HPDE6-E6E7 (cell line): Measurements from ENCODE around the gene CELSR3.

ENCODE experiments used
- DNase-seq: peaks from one replicate; pipeline ENCODE4 v3.0.0; 2011; ENCODE audit warnings: missing footprints; ENCODE audit errors: extremely low spot score

CELSR3 gene

DNA sequence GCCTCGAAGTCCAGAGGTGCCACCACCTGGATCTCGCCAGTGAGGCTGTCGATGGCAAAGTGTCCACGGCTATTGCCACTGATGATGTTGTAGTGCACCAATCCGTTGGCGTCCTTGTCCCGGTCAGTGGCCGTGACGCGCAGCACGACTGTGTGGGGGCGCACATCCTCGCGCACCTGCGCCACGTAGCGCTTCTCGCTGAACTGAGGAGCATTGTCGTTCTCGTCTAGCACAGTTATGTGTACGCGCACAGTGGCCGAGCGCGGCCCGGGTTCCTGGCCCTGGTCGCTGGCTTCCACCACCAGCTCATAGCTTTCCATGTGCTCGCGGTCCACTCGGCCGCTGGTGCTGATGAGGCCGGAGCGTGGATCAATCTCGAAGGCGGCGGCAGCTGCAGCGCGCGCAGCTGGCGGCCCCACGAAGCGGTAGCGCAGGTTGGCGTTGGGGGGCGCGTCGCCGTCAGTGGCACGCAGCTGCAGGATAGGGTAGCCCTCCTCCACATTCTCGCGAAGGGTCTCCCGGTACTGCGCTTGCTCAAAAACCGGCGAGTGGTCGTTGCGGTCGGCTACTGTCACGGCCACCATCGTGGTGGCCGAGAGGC lies 1.8 kb downstream of the CELSR3 start:
- no peak for DNase-seq

DNA sequence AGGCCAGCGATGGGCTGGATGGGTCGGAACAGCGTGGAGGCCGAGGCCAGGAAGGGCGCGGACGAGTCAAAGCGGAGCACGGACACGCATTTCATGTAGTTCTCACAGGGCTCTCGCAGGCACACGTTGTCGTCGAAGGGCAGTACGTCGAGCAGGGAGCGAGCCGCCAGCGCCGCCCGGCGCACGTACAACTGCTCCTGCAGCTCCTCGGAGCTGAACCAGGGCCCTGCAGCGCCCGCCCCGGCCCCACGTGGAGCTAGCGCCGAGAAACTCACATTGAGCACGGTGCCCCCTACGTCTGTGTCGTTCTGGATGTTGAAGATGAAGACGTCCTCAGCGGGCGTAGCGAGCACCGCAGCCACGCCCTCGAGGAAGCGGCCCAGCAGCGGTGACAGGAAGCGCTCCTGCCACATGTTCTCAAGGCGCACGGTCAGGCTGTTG lies 5.8 kb downstream of the CELSR3 start:
- no peak for DNase-seq

DNA sequence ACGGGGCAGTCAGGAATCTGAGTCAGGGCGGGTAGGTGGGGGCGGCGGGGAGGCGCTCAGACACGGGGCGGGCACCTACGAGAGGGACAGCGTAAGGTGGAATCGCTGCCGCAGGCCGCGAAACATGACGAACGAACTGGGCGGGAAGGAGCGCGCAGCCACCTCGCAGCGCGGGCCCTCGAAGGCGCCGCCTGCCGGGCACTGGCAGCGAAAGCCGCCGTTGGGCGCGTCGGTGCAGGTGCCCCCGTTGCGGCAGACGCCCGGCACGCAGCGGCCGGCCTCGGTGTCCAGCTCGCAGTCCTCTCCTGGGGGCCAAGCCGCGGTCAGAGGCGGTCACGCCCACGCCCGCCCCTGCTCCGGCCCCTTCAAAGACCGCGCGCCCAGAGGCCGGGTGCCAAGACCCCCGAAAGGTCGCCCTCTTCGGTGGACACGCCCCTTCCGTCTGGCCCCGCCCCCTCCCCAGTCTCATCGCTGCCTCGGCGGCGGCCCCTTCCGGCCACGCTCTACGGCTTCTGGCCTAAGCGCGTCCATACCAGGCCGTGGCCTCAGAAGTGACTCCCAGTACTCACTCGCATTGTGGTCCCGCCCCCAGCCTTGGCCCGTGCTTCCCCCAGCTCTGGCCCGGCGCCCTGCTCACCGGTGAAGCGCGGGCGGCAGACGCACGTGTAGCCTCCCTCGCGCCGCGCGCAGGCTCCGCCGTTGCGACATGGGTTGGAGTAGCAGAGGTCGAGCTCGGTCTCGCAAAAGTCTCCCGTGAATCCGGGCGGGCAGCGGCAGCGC lies 6.4 kb downstream of the CELSR3 start:
- DNase-seq, result peak; percentile 60

DNA sequence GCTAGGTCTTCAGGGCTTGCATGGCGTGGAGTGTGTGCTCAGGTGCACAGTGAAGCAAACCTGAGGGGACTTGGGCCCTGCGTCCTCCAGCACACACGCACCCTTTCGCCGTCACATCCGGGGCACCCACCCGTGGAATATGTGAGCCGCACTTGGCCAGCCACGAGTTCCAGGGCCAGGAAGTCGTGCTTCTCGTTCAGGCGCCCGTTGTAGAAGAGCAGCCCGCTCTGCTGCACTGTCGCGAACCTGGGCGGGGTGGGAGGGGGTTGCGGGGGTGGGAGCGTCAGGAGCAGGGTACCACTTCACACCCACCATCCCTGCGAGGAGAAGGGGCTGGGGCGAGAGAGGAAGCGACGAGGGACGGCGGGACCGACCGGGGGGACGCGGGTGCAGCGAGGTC lies 7.1 kb downstream of the CELSR3 start:
- DNase-seq, result no peak

DNA sequence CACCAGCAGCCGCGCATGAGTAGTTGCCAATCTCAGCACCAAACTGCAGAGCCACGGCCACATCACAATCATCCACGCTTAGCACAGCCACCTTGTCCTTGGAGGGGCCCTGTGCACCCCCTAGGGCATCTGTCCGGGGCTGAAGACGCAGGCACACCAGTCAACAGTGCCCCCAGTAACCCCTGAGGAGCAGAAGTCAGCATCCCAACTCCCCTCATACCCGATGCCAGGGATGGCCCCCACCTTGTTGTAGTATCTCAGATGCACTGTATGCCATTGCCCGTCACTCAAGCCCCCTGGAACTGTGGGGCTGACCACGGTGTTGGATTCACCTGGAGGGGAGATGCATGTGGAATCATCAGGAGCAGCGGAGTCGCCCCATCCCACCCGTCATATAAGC lies 7.6 kb downstream of the CELSR3 start:
- no peak for DNase-seq

DNA sequence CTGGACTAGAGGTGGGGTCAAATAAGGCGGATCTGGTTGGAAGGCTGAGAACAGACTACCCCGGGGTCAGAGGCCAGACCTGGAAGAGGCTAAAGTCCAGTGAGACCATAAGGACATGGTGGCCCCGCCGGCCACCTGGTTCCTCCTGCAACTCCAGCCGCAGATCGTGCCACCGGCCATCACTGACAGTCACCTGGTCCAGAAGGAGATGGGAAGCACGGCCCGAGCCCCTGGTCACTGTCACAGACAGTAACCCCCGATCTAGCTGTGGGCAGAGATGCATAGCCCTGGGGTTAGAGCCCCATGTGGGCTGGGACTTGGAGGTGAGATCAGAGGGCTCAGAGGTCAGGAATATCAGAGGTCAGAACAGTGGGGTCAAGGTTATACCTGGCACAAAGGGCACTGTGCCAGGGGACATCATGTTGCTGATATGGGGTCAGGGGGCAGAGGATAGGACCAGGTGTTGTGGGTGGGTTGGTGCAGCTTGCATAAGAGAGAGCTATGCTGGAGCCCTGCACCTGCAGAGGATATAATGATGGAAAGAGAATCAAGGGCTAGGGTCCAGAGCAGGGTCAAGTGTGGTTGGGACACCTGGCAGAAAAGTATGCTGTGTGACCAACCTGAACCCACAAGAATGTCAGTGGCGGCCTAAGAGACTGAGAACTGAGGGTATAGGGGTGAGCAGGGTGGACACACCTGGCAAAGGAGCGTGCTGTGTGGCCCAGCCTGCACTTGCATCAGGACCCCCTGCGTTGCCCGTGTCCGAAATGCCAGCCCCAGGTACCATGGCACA lies 9.6 kb downstream of the CELSR3 start:
- no peak for DNase-seq

DNA sequence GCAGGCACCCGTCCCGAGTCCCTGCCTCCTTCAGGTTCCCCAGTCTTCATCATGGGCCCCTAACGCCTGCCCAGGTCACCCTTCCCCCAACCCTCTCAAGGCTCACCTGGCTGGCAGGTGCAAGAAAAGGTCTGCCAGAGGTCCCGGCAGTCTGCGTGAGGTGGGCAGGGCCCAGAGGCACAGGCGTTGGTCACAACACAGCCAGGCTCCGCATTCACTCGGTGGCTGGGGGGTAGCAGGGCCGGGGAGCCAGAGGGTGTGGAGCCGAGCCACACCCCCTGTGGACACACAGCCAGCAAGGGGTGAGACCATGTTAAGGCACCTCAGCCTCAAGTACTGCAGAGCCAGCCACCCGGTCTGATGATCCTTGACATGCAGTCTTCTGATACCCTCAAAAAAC lies 10.9 kb downstream of the CELSR3 start:
- DNase-seq, result no peak

DNA sequence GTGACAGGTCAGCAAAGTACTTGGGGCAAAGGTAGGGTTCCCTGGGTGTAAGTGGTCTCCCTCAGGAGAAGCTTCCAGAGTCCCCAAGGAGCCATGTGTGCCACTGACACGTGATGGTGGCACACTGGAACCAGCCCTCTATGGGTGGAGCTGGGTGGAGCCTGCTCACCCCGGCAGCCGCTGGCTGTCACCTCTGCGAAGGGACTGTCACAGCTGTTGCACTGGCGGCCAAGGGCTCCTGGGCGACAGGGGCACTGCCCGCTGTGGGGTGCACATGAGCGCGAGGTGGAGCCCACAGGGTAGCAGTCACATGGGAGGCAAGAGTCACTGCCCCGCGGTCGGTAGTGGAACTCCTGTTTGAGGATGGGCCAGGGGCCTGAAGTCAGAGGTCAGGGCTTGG lies 12.0 kb downstream of the CELSR3 start:
- DNase-seq, result no peak

DNA sequence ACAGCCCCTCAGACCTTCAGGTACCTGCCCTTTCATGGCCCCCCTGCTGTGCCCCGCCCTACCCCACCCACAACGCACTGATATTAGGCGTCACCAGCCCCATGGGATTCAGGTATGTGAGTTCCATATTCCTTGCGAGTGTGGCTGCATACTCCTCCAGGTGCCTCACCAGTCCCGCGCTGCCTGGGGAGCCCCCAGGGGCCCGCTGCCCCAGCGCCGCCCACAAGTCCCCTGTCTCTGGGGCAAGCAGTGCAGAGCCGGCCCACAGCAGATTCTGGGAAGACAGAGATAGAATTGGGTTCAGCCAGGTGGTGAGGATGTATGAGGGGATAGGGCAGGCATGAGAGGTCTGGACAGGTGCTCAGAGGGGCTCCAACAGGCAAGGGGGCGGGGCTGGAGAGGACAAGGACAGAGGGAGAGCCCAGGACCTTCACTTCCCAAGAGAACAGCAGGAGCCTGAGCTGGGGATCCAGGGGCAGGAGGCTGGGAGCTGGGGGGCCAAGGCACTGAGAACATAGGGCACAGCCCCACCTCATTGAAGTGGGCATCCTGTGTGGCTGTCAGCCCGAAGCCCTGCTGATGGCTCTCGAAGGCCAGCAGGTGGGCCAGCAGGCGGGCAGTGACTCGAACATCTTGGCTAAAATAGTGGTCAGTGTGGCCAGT lies 14.4 kb downstream of the CELSR3 start:
- no peak for DNase-seq

DNA sequence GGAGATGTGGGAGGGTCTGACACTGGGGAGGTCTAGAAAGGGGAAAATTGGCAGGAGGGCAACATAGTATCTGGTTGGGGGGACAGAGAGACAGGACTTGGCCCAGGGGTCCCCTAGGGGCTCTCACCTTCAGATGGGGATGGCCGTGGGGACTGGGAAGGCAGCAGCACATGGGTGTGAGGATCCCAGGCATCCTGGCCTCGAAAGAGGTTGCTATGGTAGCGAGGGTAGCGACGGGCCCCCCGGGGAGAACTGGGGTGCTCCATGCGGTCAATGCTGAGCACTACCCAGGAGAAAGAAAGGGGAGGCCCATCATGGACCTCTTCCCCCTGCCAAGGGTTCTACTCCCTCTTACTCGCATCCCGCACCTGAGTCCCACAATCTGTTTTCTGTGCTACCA lies 15.0 kb downstream of the CELSR3 start:
- DNase-seq, result no peak

DNA sequence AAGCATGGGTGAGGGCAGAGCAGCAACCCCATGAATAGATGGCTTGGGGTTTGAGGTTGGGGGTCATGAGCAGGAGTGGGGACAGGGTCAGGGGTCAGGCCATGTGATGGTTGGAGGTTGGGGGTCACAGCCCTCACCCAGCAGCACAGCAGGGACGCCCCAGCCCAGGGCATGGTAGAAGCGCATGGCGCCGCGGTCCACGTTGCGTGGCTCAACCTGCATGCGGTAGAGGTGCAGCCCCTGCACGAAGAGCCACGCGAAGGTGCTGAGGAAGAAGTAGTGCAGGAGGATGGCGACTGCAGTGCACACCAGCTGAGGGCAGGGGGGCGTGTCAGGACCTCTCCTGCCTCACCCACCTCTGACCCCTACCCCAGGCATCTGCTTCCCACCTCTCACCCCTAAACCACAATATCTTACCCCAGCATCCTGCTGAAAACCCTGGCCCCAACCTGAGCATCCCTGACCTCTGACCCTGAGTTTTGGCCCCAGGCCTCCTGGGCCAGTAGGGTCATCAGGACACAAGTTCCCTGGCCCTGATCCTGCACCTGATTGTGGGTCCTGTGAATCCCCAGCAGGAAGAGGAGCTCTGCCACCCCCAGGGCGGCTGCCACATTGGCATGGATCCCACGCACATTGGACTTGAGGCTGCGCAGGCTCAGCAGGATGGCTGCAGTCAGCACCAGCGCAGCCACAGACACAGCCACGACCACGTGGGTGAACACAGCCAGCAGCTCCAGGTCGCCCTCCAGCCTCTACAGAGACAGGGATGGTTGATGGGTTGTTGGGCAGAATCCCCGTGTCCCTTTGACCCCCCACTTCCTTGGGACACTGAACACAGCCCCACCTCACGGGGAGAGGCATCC lies 17.6 kb downstream of the CELSR3 start:
- DNase-seq, result no peak

DNA sequence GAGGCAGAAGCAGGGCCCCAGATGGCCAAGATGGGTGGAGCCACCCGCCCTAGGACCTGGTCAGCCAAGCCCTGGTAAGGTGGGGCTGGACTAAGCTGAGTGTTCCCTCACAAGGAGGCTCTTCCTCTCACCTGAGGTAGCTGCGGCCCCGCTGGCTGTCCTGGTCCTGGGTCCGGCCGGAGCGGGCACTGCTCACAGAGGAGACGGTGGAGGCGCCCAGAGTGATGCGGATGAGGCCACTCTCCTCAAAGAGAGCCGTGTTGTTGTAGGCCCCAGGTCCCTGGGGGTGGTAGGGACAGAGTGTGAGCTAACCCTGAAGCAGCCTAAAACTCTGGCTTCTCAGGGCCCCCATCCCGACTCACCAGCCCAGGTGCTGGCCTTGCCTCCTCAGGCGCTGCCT lies 20.1 kb downstream of the CELSR3 start:
- no peak for DNase-seq

DNA sequence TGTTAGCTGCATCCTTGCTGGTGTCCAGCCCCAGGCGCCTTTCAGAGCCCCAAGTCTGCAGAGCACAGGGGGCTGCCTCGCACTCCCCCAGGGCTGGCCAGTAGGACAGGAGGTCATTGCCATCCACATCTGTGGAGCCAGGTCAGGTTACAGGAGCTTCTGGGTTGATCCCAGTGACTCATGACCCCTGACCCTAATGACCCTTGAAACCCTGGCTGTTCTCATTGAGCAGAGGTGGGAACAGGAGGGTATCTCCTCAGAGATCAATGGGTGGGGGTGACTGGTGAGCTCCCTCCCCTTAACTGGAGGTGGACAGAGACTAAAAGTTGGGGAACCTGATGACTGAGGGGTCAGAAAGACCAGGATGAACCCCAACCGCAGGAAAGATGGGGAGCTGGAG lies 21.3 kb downstream of the CELSR3 start:
- no peak for DNase-seq

DNA sequence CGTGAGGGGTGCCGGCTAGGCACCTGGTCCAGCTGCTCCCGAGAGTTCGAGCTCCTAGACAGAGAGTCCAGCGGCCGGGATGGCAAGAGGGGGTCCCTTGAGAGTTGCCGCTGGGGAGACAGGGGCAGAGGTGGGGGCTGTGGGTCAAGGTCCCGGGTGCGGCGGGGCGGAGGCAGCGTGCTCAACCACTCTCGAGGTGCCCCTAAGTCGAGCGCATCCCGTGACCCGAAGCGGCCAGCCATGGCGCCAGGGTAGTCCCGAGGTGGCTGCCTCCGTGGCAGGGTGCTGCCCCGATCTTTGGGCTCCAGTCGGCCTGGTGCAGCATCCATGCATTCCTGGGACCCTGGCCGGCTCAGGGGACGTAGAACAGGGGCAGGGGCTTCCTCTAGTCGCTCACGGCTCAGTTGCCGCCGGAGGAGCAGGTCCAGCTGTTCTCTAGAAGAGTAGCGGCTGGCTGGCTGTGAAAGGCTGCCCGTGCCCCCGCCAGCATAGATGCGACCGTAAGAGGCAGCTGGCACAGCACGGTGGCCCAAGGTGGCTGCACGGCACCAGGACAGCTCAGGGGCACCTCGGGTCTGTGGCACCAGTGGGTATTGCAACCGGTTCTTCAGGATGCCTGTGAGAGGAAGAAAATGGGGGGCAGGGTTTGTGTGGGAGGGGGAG lies 22.6 kb downstream of the CELSR3 start:
- no peak for DNase-seq

DNA sequence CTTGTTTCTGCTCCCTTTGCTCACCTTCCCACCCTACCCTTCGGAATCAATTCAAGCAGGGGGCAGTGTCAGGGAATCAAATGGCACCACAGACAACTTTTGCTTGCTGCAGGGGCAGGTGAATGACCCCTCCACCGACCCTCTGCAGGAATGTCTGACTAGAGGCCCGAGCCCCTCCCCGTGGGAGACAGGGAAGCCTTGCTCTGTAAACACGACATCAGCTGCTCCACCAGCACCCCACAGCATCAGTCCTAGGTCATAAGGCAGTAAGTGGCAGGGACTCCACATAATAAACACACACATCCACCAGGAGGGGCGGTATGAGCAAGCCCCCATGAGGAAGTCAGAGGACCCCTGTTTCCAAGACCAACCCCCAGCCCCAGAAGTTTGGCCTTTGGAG lies 25.4 kb downstream of the CELSR3 start:
- DNase-seq, result no peak

DNA sequence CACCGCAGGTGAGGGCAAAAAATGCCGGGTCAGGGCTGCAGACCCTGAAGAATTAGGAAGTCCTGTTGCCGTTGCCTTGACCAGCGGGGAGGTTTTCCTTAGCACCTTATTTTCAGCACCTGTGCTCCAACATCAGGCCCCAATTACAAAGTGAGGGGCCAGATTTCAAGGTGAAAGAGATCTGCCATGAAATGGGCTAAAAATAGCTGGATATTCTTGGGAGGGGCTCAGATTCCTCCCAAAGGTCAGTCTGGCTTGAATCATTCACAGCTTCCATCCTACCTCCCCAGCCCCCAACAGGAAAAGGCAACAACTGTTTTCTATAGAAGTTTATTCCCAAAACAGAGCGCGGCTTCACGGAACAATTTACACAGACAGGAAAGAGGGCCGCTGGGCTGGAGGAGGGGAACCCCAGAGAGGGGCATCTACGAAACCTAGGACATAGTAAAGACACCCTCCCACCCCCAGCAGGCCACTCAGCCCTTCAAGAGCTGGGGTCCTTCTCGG lies 26.5 kb downstream of the CELSR3 start:
- no peak for DNase-seq

DNA sequence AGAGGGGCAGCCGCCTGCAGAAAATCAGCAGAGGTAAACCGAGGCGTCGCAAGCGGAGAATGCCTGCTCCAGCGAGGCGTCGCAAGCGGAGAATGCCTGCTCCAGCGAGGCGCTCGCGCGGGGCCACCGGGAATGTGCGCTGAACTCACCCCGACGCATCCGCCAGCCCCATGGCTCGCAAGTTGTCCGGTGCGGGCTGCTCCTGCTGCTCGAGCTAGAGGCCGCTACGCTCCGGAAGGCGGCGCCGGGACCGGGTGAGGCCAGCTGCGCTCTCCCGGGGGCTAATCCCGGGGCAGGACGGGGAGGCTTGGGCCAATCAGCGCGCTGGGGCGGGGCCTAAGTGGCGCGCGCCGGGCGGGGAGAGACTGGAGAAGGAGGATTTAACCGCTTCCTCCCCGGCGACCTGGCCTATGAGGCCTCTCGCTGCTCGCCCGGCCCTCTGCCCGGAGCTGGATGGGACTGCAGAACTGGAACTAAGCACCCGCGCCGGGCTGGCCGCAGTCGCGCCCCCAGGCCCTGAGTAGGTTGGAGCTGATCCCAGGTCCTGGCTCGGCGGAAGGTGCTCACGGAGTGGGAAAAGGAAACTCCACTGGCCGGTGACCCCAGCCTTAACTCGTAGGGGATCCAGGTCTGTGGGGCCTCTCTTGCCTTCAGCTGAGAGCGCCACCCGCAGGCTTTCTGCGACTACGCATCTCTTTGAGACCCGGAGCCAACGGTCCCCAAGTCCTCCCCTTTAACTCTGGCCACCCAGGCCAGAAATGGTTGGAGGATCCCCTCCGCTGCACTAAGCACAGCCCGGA lies 27.3 kb downstream of the CELSR3 start, which contains the start of gene SLC26A6:
Gene SLC26A6, minus strand, starts transcription at position 240 of the 800 bp plus-strand sequence. Its CDS starts 68 bp downstream, at position 172.
- peak; percentile 86 for DNase-seq

DNA sequence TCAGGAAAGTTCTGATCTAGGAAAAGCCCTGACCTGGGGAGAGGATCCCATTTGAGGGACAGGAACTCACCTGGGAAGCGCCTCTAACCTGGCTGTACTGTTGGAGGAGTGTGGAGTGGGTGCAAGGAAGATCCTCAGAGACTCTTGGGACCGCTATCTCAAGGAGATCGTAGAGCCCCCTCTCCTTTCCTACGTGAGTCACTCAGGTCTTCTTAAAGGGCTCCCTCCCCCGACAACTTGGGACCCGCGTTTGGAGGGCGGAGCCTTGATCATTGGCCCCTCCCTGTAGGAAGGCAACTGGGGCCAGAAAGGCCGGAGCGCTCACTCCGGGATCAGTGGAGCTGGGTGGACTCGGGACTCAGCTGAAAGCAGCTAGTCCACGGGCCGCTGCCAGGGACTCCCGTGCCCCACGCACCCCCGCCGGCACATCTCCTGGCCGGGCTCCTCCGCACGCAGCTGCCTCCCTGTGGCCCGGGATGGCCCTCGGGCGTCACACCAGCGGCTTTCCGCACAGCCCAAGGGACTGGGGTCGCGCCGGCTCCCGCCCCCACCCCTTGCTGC lies 27.9 kb downstream of the CELSR3 start:
- no peak for DNase-seq

DNA sequence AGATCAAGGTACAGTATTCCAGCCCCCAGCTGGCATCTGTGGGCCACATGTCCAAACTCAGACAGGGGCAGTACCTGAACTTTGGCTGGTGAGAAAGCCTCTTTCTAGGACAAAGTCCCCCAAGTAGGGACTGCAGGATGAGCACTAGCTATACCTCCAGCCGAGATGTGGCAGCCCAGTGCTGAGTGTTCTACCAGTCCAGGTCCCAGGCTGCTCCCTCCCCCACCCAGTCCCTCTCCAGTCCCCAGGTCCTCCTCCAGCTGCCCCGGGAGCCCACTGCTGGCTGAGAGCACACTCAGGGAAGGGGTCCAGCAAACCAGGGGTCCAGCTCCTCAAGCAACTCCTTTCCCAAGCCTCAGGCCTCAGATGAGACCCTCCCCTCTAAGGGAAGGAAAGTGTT lies 28.9 kb downstream of the CELSR3 start:
- DNase-seq, result no peak
